ENCODE measurements around the gene ANKIB1.

The ANKIB1 gene

GRCh38 chr7:92415225-92415624 is 169.5 kb downstream of the ANKIB1 start:
- no peak for DNase-seq (ENCODE audit: low read depth, low spot score)
- TF ChIP-seq CTCF (IDR thresholded peaks at IDR 0.05; ENCODE audit: low read depth, low read length) = no peak
- in situ Hi-C loops (cut with HindIII; ENCODE audit: low sequenced_read_pairs) = no loop called here
- no peak overlapping the region for H3K4me3 ChIP-seq (ENCODE audit: low read depth, low read length)

GRCh38 chr7:92417913-92418312 is 172.1 kb downstream of the ANKIB1 start:
- no peak overlapping the region for H3K4me3 ChIP-seq (ENCODE audit: low read depth, low read length)
- in situ Hi-C loops (cut with HindIII; ENCODE audit: low sequenced_read_pairs) = no loop called here
- no peak for TF ChIP-seq CTCF (IDR thresholded peaks at IDR 0.05; ENCODE audit: low read depth, low read length)

GRCh38 chr7:92421676-92422435 is 176.1 kb downstream of the ANKIB1 start:
- in situ Hi-C loops (cut with HindIII; ENCODE audit: low sequenced_read_pairs) = no loop called here
- TF ChIP-seq CTCF (IDR thresholded peaks at IDR 0.05; ENCODE audit: low read depth, low read length) = no peak
- no peak overlapping the region for H3K4me3 ChIP-seq (ENCODE audit: low read depth, low read length)
- no peak for DNase-seq (ENCODE audit: low read depth, low spot score)

More at GRCh38 chr7:92417913-92418312, 172.1 kb downstream of the ANKIB1 start:
- no peak for DNase-seq (ENCODE audit: low read depth, low spot score)

GRCh38 chr7:92422926-92423325 is 177.2 kb downstream of the ANKIB1 start:
- no peak for TF ChIP-seq CTCF (IDR thresholded peaks at IDR 0.05; ENCODE audit: low read depth, low read length)
- H3K4me3 ChIP-seq (ENCODE audit: low read depth, low read length) = no peak overlapping the region
- no peak for DNase-seq (ENCODE audit: low read depth, low spot score)
- in situ Hi-C loops (cut with HindIII; ENCODE audit: low sequenced_read_pairs) = no loop called here

- in situ Hi-C loops (cut with HindIII; ENCODE audit: low sequenced_read_pairs) = no loop called here
- DNase-seq (ENCODE audit: low read depth, low spot score) = no peak
- H3K4me3 ChIP-seq (ENCODE audit: low read depth, low read length) = no peak overlapping the region
- TF ChIP-seq CTCF (IDR thresholded peaks at IDR 0.05; ENCODE audit: low read depth, low read length) = no peak
Observed at GRCh38 chr7:92423710-92424131, 177.9 kb downstream of the ANKIB1 start.

- in situ Hi-C loops (cut with HindIII; ENCODE audit: low sequenced_read_pairs) = no loop called here
- TF ChIP-seq CTCF (IDR thresholded peaks at IDR 0.05; ENCODE audit: low read depth, low read length) = no peak
- H3K4me3 ChIP-seq (ENCODE audit: low read depth, low read length) = no peak overlapping the region
- DNase-seq (ENCODE audit: low read depth, low spot score) = no peak
Observed at GRCh38 chr7:92425311-92425947, 179.7 kb downstream of the ANKIB1 start.

Measured in astrocyte of the spinal cord (primary cell).